Glutamatergic neuron (in vitro differentiated cells): Measurements from ENCODE around the gene TMEM129. TPM values are rescaled to one million over a fixed set of nuclear protein-coding genes. Genes with fewer than 3 reads are reported as not detected.

Source experiments
- DNase-seq: peaks from one replicate; pipeline ENCODE4 v3.0.0; 2022
- H3K27ac Mint-ChIP-seq: one replicate; pipeline ENCODE4 v1.8.0; 2020; ENCODE audit warnings: mild to moderate bottlenecking, mixed read lengths, inconsistent platforms; ENCODE audit not compliant: unreplicated experiment
- H3K27me3 Mint-ChIP-seq: one replicate; pipeline ENCODE4 v1.8.0; 2020; ENCODE audit warnings: mild to moderate bottlenecking, moderate library complexity, mixed read lengths, inconsistent platforms; ENCODE audit not compliant: unreplicated experiment
- H3K36me3 Mint-ChIP-seq: one replicate; pipeline ENCODE4 v1.8.0; 2020; ENCODE audit warnings: mild to moderate bottlenecking, mixed read lengths, inconsistent platforms; ENCODE audit not compliant: unreplicated experiment
- H3K4me1 Mint-ChIP-seq: one replicate; pipeline ENCODE4 v1.8.0; 2020; ENCODE audit warnings: mild to moderate bottlenecking, low read depth, mixed read lengths, inconsistent platforms; ENCODE audit not compliant: unreplicated experiment
- H3K4me3 Mint-ChIP-seq: one replicate; pipeline ENCODE4 v1.8.0; 2020; ENCODE audit warnings: mild to moderate bottlenecking, mixed read lengths, inconsistent platforms; ENCODE audit not compliant: unreplicated experiment
- H3K9me3 Mint-ChIP-seq: one replicate; pipeline ENCODE4 v1.8.0; 2020; ENCODE audit warnings: mild to moderate bottlenecking, moderate library complexity, mixed read lengths, inconsistent platforms; ENCODE audit not compliant: unreplicated experiment
- CTCF ChIP-seq: fragments of 200-600 bp; sonication (generic); IDR thresholded peaks from one replicate; pipeline ENCODE4 v1.5.0; 2021; ENCODE audit not compliant: partially characterized antibody, unreplicated experiment
- total RNA-seq: library from RNA; stranded (reverse); fragmentation: NEBNext Ultra II Directional; extraction: Animal tissue kit (Norgen Biotek cat#: 25700); gene quantifications from one replicate; pipeline ENCODE4 v1.2.1, GENCODE V29; 2021; ENCODE audit not compliant: unreplicated experiment

Gene TMEM129
- total RNA-seq, 1 donor from 2014 or later = 23.8 TPM

DNA sequence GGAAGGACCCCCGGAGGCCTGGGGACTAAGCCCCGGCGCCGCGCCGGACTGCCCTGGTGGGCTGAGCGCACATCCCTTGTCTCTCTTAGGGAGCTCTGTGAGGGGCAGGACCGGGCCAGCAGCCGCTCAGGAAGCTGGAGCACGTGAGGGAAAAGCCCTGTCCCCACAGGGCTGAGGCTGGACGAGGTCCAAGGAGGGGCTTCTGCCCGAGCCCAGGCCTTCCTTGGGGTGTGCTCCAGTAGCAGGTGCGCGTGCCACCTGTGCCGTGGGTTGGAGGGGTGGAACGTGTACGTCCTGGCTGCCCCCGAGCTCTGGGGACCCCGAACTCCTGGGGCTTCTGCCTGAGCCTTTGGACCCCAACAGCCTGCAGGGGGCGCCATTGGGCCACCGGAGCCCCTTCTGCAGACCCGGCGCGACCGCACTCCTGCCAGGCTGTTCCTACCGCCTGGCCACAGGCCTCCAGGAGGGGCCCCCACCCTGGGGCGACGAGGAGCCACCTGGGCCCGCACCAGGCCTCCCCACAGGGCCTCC lies 27.4 kb upstream of the TMEM129 start:
- peaks cover under 1% of the 10 kb centered on the region for H3K27me3 Mint-ChIP-seq
- peaks cover 2% of the 10 kb centered on the region for H3K4me1 Mint-ChIP-seq
- no peak overlapping the region for H3K4me3 Mint-ChIP-seq
- no peaks in the 10 kb centered on the region for H3K36me3 Mint-ChIP-seq
- DNase-seq = peak; percentile 95
- peak; percentile 93 for TF ChIP-seq CTCF
- no peaks in the 10 kb centered on the region for H3K9me3 Mint-ChIP-seq
- H3K27ac Mint-ChIP-seq = no peak overlapping the region

DNA sequence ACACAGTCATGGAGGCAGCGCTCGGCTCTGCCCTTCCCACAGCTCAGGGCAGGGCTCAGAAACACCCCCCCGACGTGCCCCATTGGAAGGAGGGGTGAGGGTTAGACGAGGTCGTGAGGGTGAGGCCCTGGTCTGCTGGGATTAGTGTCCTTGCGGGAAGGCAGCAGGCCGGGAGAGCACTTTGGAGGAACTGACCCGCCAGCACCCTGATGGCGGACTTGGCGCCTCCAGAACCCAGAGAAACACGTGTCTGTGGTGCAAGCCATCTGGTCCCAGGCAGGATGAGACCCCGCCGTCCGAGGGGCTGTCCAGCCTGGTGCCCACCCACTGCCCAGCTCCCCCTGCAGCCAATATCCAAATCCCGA lies 26.5 kb upstream of the TMEM129 start:
- peaks cover 4% of the 10 kb centered on the region for H3K4me1 Mint-ChIP-seq
- DNase-seq = no peak
- peaks cover 1% of the 10 kb centered on the region for H3K9me3 Mint-ChIP-seq
- no peaks in the 10 kb centered on the region for H3K36me3 Mint-ChIP-seq
- H3K27me3 Mint-ChIP-seq = peaks cover 3% of the 10 kb centered on the region
- no peak overlapping the region for H3K27ac Mint-ChIP-seq
- H3K4me3 Mint-ChIP-seq = no peak overlapping the region
- TF ChIP-seq CTCF = no peak

DNA sequence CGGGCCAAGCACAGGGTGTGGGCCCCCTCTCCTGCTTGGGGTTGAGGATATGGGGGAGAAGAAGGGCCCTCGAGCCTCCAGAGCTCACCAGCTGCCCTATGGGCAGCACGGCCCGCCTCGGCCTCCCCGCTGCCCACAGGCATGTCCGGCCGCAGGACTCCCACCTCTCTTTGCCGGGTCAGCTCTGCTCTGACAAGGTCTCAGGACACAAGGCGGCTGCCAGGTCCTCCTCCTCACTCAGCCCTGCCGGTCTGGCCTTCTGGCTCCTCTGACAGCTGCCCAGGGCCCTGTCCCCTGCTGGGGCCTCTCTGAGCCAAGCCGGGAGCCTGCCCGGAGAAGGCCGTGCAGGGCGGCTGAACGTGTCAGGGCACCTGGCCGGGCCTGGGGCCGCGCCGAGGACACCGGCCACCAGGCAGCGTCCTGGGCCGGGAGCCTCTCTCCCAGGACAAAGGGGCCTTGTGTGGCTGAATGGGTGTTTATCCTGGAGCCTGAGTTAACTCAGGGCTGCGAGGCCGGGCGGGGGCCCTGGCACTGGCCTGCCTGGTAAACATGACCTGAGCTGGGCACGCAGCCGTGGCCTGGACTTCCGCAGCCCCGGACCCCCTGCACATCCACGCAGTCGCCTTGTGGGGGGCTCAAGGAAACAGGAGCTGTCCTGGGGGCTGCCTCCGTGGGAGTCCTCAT lies 25.9 kb upstream of the TMEM129 start:
- peaks cover 4% of the 10 kb centered on the region for H3K4me1 Mint-ChIP-seq
- peak; percentile 66 for DNase-seq
- no peak for TF ChIP-seq CTCF

DNA sequence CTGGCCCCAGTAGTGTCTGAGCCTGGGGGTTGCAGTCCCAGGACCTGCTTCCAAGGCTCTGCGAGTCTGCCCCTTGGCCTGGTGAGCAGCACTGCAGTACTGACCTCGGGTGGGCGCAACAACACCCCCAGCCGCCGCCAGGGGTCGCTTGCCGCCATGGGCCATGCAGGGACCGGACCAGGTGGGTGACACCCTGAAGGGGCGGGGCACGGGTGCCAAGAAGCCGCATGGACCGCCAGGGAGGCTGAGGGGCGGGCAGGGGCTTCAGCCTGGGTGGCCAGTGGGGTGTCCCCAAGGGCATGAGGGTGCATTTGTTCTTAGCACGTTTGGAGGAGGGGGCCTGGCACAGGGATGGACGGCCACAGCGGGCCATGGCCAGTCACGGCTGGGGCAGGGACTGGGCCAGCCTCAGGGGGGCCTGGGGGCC lies 25.2 kb upstream of the TMEM129 start:
- H3K27me3 Mint-ChIP-seq = peaks cover 3% of the 10 kb centered on the region
- DNase-seq = peak; percentile 98
- H3K4me3 Mint-ChIP-seq = no peak overlapping the region
- no peak overlapping the region for H3K27ac Mint-ChIP-seq
- peaks cover 8% of the 10 kb centered on the region for H3K4me1 Mint-ChIP-seq
- H3K9me3 Mint-ChIP-seq = peaks cover 1% of the 10 kb centered on the region
- peak; percentile 95 for TF ChIP-seq CTCF
- H3K36me3 Mint-ChIP-seq = no peaks in the 10 kb centered on the region

More for the DNA sequence above, 25.9 kb upstream of the TMEM129 start:
- H3K4me3 Mint-ChIP-seq = no peak overlapping the region
- H3K36me3 Mint-ChIP-seq = no peaks in the 10 kb centered on the region
- H3K27me3 Mint-ChIP-seq = peaks cover 3% of the 10 kb centered on the region
- H3K27ac Mint-ChIP-seq = no peak overlapping the region
- H3K9me3 Mint-ChIP-seq = peaks cover 1% of the 10 kb centered on the region

DNA sequence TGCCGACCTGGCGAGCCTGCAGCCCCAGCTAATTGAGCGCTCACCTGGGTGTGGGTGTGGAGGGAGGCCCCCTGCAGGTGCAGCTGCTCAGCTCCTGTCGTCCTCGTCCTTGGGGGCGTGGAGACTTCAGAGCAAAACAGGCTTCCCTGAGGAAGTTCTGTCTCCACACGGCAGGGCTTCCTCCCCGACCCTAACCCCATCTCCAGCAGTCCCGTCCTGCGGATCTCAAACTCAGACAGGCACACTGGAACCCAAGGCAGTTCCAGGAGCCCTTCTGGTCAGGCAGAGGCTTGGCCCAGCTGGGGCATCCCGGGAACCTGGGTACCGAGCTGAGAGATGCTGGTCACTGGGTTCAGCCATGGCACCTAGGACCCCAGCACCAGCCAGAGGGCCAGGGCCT lies 24.6 kb upstream of the TMEM129 start:
- peaks cover 3% of the 10 kb centered on the region for H3K9me3 Mint-ChIP-seq
- no peak overlapping the region for H3K27ac Mint-ChIP-seq
- H3K36me3 Mint-ChIP-seq = no peaks in the 10 kb centered on the region
- H3K4me3 Mint-ChIP-seq = no peak overlapping the region
- TF ChIP-seq CTCF = no peak
- no peak for DNase-seq
- peaks cover 3% of the 10 kb centered on the region for H3K27me3 Mint-ChIP-seq
- H3K4me1 Mint-ChIP-seq = peaks cover 11% of the 10 kb centered on the region
